Right lobe of liver (tissue), 4 donors: Measurements from ENCODE around the gene PTPRT.

ENCODE experiments used
- CTCF ChIP-seq, 4 donors: fragments of 200-600 bp in 3 of 4; fragments of 450-650 bp in 1 of 4; IDR thresholded peaks; one replicate each; pipeline versions ENCODE4 v1.5.1 to v1.8.0; 2016 to 2022; ENCODE audit warnings: antibody characterized with exemption in 4 of 4, mild to moderate bottlenecking in 2 of 4
- POLR2A ChIP-seq: fragments of 450-650 bp; IDR thresholded peaks from one replicate; pipeline ENCODE4 v1.6.1; 2017; ENCODE audit warnings: antibody characterized with exemption, mild to moderate bottlenecking
- donor health status: DM: no; HTN: no; CAD: no.
- donor health status: DM: no; HTN: no; CAD: no.
- donor health status: DM: no; HTN: yes; CAD: no.

- TF ChIP-seq CTCF (IDR thresholded peaks at IDR 0.05) (no peak), POLR2A (no peak)
Measured at GRCh38 chr20:43034981-43035724, 154.6 kb downstream of the PTPRT start.
